Uterus (tissue), 4 donors: ENCODE measurements around the gene TPI1. TPM values are rescaled to one million over a fixed set of nuclear protein-coding genes. Genes with fewer than 3 reads are reported as not detected.
A peak's percentile ranks its signal among the peaks of the same experiment; 100 is the strongest.

Experiments
- DNase-seq, 2 donors: peaks; one replicate each; pipeline ENCODE4 v3.0.0-alpha.2; 2019 to 2020
- H3K27ac ChIP-seq, 2 donors: fragments of 200-600 bp; sonication (generic); 1 replicate in 1 of 2; 2 replicates in 1 of 2; pipeline ENCODE4 v1.5.1; 2016 to 2018
- H3K27me3 ChIP-seq, 2 donors: fragments of 200-600 bp; sonication (generic); one replicate each; pipeline ENCODE4 v1.5.1; 2018 to 2019; ENCODE audit warnings: control low read depth in 1 of 2
- H3K36me3 ChIP-seq, 2 donors: fragments of 200-600 bp; sonication (generic); one replicate each; pipeline ENCODE4 v1.5.1; 2019; ENCODE audit warnings: control low read depth in 1 of 2
- H3K4me1 ChIP-seq, 2 donors: fragments of 200-600 bp; sonication (generic); one replicate each; pipeline ENCODE4 v1.5.1; 2018 to 2019; ENCODE audit warnings: control low read depth in 1 of 2
- H3K4me3 ChIP-seq, 2 donors: fragments of 200-600 bp; sonication (generic); 1 replicate in 1 of 2; 2 replicates in 1 of 2; pipeline ENCODE4 v1.5.1; 2018 to 2019; ENCODE audit warnings: mild to moderate bottlenecking in 1 of 2
- H3K9me3 ChIP-seq, 2 donors: fragments of 200-600 bp; sonication (generic); one replicate each; pipeline ENCODE4 v1.5.1; 2019; ENCODE audit warnings: control low read depth in 1 of 2
- CTCF ChIP-seq, 4 experiments: fragments of 200-600 bp in 2 of 4; fragments of 450-650 bp in 2 of 4; sonication (generic) in 2 of 4; IDR thresholded peaks; one replicate each; pipeline ENCODE4 v1.5.1; 2016 to 2019; ENCODE audit warnings: antibody characterized with exemption in 4 of 4, mild to moderate bottlenecking in 2 of 4, moderate library complexity in 1 of 4
- POLR2A ChIP-seq, 2 donors: fragments of 450-650 bp; IDR thresholded peaks; one replicate each; pipeline ENCODE4 v1.6.1; 2016; ENCODE audit warnings: antibody characterized with exemption in 2 of 2, mild to moderate bottlenecking in 1 of 2, moderate library complexity in 1 of 2
- intact Hi-C: fragments of 100-400 bp; cut with DNase I; formaldehyde crosslinking; loops from one replicate; pipeline ENCODE4 v1.15.1; 2023; ENCODE audit warnings: low total_unique reads
- total RNA-seq, 4 donors: library from RNA; depleted of rRNA in 3 of 4; stranded (reverse); fragments of >200 nt in 3 of 4; gene quantifications; one replicate each; pipeline versions ENCODE4 v1.1.0 to v1.2.4, GENCODE V29; 2014 to 2023
- donor health status: DM: yes; HTN: yes; CAD: no.

The TPI1 gene
- total RNA-seq, 4 donors from 2014 or later = 159 to 307 (median 240) TPM

DNA sequence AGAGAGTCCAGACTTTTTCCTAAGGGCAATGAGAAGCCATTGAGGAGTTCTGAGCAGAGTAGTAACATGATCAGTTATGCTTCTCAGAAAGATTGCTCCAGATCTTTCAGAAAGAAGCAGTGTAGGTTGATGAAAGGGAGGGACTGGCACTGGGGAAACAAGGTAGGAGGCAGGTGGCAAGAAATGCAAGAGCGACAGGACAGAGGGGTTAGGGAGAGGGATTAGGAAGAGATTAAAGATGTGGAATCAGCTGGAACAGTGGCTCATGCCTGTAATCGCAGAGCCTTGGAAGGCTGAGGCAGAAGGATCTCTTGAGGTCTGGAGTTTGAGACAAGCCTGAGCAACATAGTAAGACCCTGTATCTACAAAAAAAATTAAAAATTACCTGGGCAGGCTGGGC, 19.7 kb upstream of the TPI1 start:
- Histone ChIP-seq H3K4me3 (no peak overlapping the region), H3K9me3 (no peaks in the 10 kb centered on the region), H3K4me1 (no peaks in the 10 kb centered on the region), H3K27ac (no peak overlapping the region), H3K27me3 (no peaks in the 10 kb centered on the region), H3K36me3 (no peaks in the 10 kb centered on the region)
- DNase-seq = no peak
- TF ChIP-seq CTCF (IDR thresholded peaks at IDR 0.05) = no peak
- TF ChIP-seq POLR2A (IDR thresholded peaks at IDR 0.05) = no peak
- intact Hi-C loops = no loop called here

- no peak for DNase-seq
- TF ChIP-seq POLR2A (IDR thresholded peaks at IDR 0.05) (no peak), CTCF (IDR thresholded peaks at IDR 0.05) (no peak)
- intact Hi-C loops = no loop called here
Measured at GRCh38 chr12:6849427-6849826, 17.9 kb upstream of the TPI1 start.

DNA sequence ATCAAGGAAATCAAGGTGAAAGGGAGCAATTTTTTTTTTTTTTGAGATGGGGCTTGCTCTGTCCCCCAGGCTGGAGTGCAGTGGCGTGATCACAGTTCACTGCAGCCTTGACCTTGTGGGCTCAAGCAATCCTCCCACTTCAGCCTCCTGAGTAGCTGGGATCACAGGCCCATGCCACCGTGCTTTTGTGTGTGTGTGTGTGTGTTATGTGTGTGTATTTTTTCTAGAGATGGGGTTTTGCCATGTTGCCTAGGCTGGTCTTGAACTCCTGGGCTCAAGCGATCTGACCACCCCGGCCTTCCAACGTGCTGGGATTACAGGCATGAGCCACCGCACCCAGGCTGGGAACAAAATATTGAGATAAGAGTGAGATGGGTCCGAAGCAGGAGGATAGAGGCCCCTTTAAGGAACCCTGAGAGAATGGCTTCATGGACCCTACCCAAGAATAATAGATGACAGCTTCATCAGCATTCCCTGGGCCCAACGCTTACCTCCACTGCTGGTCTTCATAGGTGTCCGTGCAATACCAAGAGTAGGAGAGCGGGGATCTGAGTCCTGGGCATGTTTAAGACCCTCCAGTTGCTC, 17.3 kb upstream of the TPI1 start:
- intact Hi-C loops = no loop called here
- Histone ChIP-seq H3K9me3 (no peaks in the 10 kb centered on the region), H3K27ac (no peak overlapping the region), H3K4me1 (no peaks in the 10 kb centered on the region), H3K36me3 (no peaks in the 10 kb centered on the region), H3K4me3 (no peak overlapping the region), H3K27me3 (no peaks in the 10 kb centered on the region)
- TF ChIP-seq CTCF (IDR thresholded peaks at IDR 0.05) (no peak), POLR2A (IDR thresholded peaks at IDR 0.05) (no peak)
- DNase-seq = no peak

More at GRCh38 chr12:6849427-6849826, 17.9 kb upstream of the TPI1 start:
- Histone ChIP-seq H3K36me3 (no peaks in the 10 kb centered on the region), H3K9me3 (no peaks in the 10 kb centered on the region), H3K27me3 (no peaks in the 10 kb centered on the region), H3K4me3 (no peak overlapping the region), H3K27ac (no peak overlapping the region), H3K4me1 (no peaks in the 10 kb centered on the region)

DNA sequence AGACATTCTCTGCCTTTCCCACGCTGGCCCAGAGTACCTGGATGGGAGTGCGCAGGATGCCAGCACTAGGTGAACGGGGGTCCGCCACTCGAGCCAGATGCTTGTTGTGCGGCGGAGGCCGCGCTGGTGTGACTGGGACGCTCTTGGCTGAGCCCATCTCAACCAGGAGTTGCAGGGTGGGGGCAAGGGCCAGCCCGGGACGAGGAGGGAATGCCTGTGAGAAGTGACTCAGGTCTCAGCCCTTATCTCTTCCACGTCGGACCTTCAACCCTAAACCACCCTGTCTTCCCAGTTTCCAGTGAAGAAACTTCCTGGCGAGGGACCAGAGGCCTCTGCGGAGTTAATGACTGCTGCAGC, 16.6 kb upstream of the TPI1 start:
- no peaks in the 10 kb centered on the region for H3K4me1 ChIP-seq
- no peaks in the 10 kb centered on the region for H3K36me3 ChIP-seq
- H3K27ac ChIP-seq = peak overlapping the region in 1 of 2 donors; percentile 88
- DNase-seq = no peak
- peak overlapping the region in 1 of 2 donors; percentile 77 for H3K4me3 ChIP-seq
- intact Hi-C loops = no loop called here
- no peaks in the 10 kb centered on the region for H3K9me3 ChIP-seq
- H3K27me3 ChIP-seq = no peaks in the 10 kb centered on the region
- TF ChIP-seq CTCF (IDR thresholded peaks at IDR 0.05) (no peak), POLR2A (IDR thresholded peaks at IDR 0.05) (no peak)

GRCh38 chr12:6851153-6851920, 16.0 kb upstream of the TPI1 start, which contains the start of gene CDCA3:
Gene CDCA3 (minus strand): TSS chr12:6851286. CDS start chr12:6850952, 334 bp downstream.
- TF ChIP-seq CTCF (IDR thresholded peaks at IDR 0.05) (no peak), POLR2A (IDR thresholded peaks at IDR 0.05) (peak; percentile 6 to 49)
- H3K36me3 ChIP-seq = no peaks in the 10 kb centered on the region
- peak within 1 kb of the TSS; percentile 48 to 77 for H3K4me3 ChIP-seq
- peak within 1 kb of the TSS; percentile 88 to 91 for H3K27ac ChIP-seq
- no peaks in the 10 kb centered on the region for H3K27me3 ChIP-seq
- intact Hi-C loops = no loop called here
- no peaks in the 10 kb centered on the region for H3K4me1 ChIP-seq
- DNase-seq = peak; percentile 92 to 98
- no peaks in the 10 kb centered on the region for H3K9me3 ChIP-seq
